Type B pancreatic cell (in vitro differentiated cells): ENCODE data around the gene PIEZO1. TPM values are rescaled to one million over a fixed set of nuclear protein-coding genes. Genes with fewer than 3 reads are reported as not detected.
A peak's percentile ranks its signal among the peaks of the same experiment; 100 is the strongest.
"Not testable (repeated sequence)": the region's sequence is repeated elsewhere in the genome, so short reads cannot be mapped to it uniquely, and the experiment has no call there.

Experiments used
- DNase-seq: peaks from one replicate; pipeline ENCODE4 v3.0.0; 2021; ENCODE audit warnings: mixed read lengths; ENCODE audit not compliant: unreplicated experiment; ENCODE audit errors: extremely low spot score
- H3K27ac Mint-ChIP-seq: 2 replicates; pipeline ENCODE4 v1.8.0; 2021; ENCODE audit warnings: mild to moderate bottlenecking, mixed read lengths
- H3K27me3 Mint-ChIP-seq: 2 replicates; pipeline ENCODE4 v1.8.0; 2021; ENCODE audit warnings: mixed read lengths
- H3K36me3 Mint-ChIP-seq: 2 replicates; pipeline ENCODE4 v1.8.0; 2021; ENCODE audit warnings: mixed read lengths
- H3K4me1 Mint-ChIP-seq: one replicate; pipeline ENCODE4 v1.8.0; 2021; ENCODE audit warnings: mixed read lengths; ENCODE audit not compliant: unreplicated experiment
- H3K4me3 Mint-ChIP-seq: 2 replicates; pipeline ENCODE4 v1.8.0; 2021; ENCODE audit warnings: mild to moderate bottlenecking, mixed read lengths
- H3K9me3 Mint-ChIP-seq: 2 replicates; pipeline ENCODE4 v1.8.0; 2021; ENCODE audit warnings: mixed read lengths
- CTCF ChIP-seq: fragments of 200-600 bp; sonication (generic); conservative IDR thresholded peaks from 2 replicates; pipeline ENCODE4 v1.5.0; 2021; ENCODE audit warnings: antibody characterized with exemption, mild to moderate bottlenecking
- total RNA-seq: library from RNA; stranded (reverse); gene quantifications from 2 replicates; pipeline ENCODE4 v1.2.1, GENCODE V29; 2021; ENCODE audit warnings: low replicate concordance

PIEZO1 gene
- total RNA-seq, 1 donor from 2014 or later = 33.3 TPM

GRCh38 chr16:88775825-88776224 lies 9.2 kb downstream of the PIEZO1 start:
- no peak overlapping the region for H3K27ac Mint-ChIP-seq
- no peaks in the 10 kb centered on the region for H3K9me3 Mint-ChIP-seq
- peaks cover 15% of the 10 kb centered on the region for H3K4me1 Mint-ChIP-seq
- DNase-seq = no peak
- no peaks in the 10 kb centered on the region for H3K27me3 Mint-ChIP-seq
- H3K4me3 Mint-ChIP-seq = no peak overlapping the region
- no peak for TF ChIP-seq CTCF
- no peaks in the 10 kb centered on the region for H3K36me3 Mint-ChIP-seq

- Mint-ChIP-seq H3K9me3 (no peaks in the 10 kb centered on the region), H3K27me3 (no peaks in the 10 kb centered on the region), H3K4me1 (peaks cover 10% of the 10 kb centered on the region), H3K36me3 (no peaks in the 10 kb centered on the region), H3K27ac (no peak overlapping the region), H3K4me3 (no peak overlapping the region)
- TF ChIP-seq CTCF = no peak
- no peak for DNase-seq
Observed at GRCh38 chr16:88774544-88775393, 10.3 kb downstream of the PIEZO1 start.

GRCh38 chr16:88773812-88774291 lies 11.2 kb downstream of the PIEZO1 start:
- DNase-seq = no peak
- Mint-ChIP-seq H3K27me3 (no peaks in the 10 kb centered on the region), H3K36me3 (no peaks in the 10 kb centered on the region), H3K4me3 (no peak overlapping the region), H3K9me3 (no peaks in the 10 kb centered on the region), H3K27ac (no peak overlapping the region), H3K4me1 (peaks cover 16% of the 10 kb centered on the region)
- no peak for TF ChIP-seq CTCF

- Mint-ChIP-seq H3K27me3 (no peaks in the 10 kb centered on the region), H3K4me3 (peak overlapping the region; percentile 74), H3K27ac (peak overlapping the region; percentile 84), H3K9me3 (no peaks in the 10 kb centered on the region), H3K36me3 (no peaks in the 10 kb centered on the region), H3K4me1 (peaks cover 16% of the 10 kb centered on the region)
- no peak for TF ChIP-seq CTCF
- no peak for DNase-seq
Observed at GRCh38 chr16:88772871-88773811, 11.9 kb downstream of the PIEZO1 start.

GRCh38 chr16:88771781-88772180 lies 13.2 kb downstream of the PIEZO1 start:
- H3K4me3 Mint-ChIP-seq, H3K27me3 Mint-ChIP-seq, H3K9me3 Mint-ChIP-seq, DNase-seq, H3K27ac Mint-ChIP-seq, H3K36me3 Mint-ChIP-seq: not testable (repeated sequence)
- peaks cover 23% of the 10 kb centered on the region for H3K4me1 Mint-ChIP-seq
